GM23248 (cell line): Measurements from ENCODE around the gene TRERF1. TPM values are rescaled to one million over a fixed set of nuclear protein-coding genes. Genes with fewer than 3 reads are reported as not detected.

Experiments
- DNase-seq: peaks from one replicate; pipeline ENCODE4 v3.0.0-alpha.2; 2015
- H2AFZ ChIP-seq: fragments of 200-600 bp; sonication (generic); 2 replicates; pipeline ENCODE4 v1.6.1; 2016; ENCODE audit warnings: antibody characterized with exemption
- H3F3A ChIP-seq: fragments of 200-600 bp; sonication (generic); 2 replicates; pipeline ENCODE4 v1.6.1; 2016; ENCODE audit warnings: mild to moderate bottlenecking, antibody characterized with exemption, mixed run types; ENCODE audit not compliant: insufficient read depth
- H3K27ac ChIP-seq: fragments of 200-600 bp; sonication (generic); 2 replicates; pipeline ENCODE4 v1.5.1; 2016; ENCODE audit warnings: mild to moderate bottlenecking
- H3K27me3 ChIP-seq: fragments of 200-600 bp; sonication (generic); replicated peaks from 2 replicates; pipeline ENCODE4 v1.6.1; 2016; ENCODE audit warnings: mild to moderate bottlenecking; ENCODE audit not compliant: insufficient read depth
- H3K36me3 ChIP-seq: fragments of 200-600 bp; sonication (generic); 2 replicates; pipeline ENCODE4 v1.6.1; 2016; ENCODE audit warnings: low read depth, mild to moderate bottlenecking
- H3K4me1 ChIP-seq: fragments of 200-600 bp; sonication (generic); 2 replicates; pipeline ENCODE4 v1.6.1; 2016; ENCODE audit warnings: mild to moderate bottlenecking; ENCODE audit not compliant: insufficient read depth
- H3K4me2 ChIP-seq: fragments of 200-600 bp; sonication (generic); one replicate; pipeline ENCODE4 v1.6.1; 2016; ENCODE audit warnings: mild to moderate bottlenecking; ENCODE audit not compliant: unreplicated experiment
- H3K4me3 ChIP-seq: fragments of 200-600 bp; sonication (generic); 2 replicates; pipeline ENCODE4 v1.5.1; 2016; ENCODE audit warnings: mild to moderate bottlenecking
- H3K79me2 ChIP-seq: fragments of 200-600 bp; sonication (generic); 2 replicates; pipeline ENCODE4 v1.6.1; 2016; ENCODE audit warnings: mild to moderate bottlenecking; ENCODE audit not compliant: insufficient read depth
- H3K9ac ChIP-seq: fragments of 200-600 bp; sonication (generic); 2 replicates; pipeline ENCODE4 v1.6.1; 2016; ENCODE audit warnings: mild to moderate bottlenecking
- H3K9me2 ChIP-seq: fragments of 200-600 bp; sonication (generic); 2 replicates; pipeline ENCODE4 v1.6.1; 2016; ENCODE audit warnings: mixed run types, mild to moderate bottlenecking, moderate library complexity; ENCODE audit not compliant: insufficient read depth
- H3K9me3 ChIP-seq: fragments of 200-600 bp; sonication (generic); one replicate; pipeline ENCODE4 v1.6.1; 2017; ENCODE audit warnings: low read depth
- H4K20me1 ChIP-seq: fragments of 200-600 bp; sonication (generic); 2 replicates; pipeline ENCODE4 v1.6.0; 2016; ENCODE audit not compliant: insufficient read depth
- EZH2 ChIP-seq: fragments of 200-600 bp; sonication (generic); IDR thresholded peaks from 2 replicates; pipeline ENCODE4 v1.6.1; 2018; ENCODE audit warnings: antibody characterized with exemption, mild to moderate bottlenecking; ENCODE audit not compliant: insufficient read depth, poor library complexity, severe bottlenecking
- EZH2phosphoT487 ChIP-seq: fragments of 200-600 bp; sonication (generic); IDR thresholded peaks from 2 replicates; pipeline ENCODE4 v1.6.1; 2018; ENCODE audit warnings: antibody characterized with exemption, moderate library complexity, mild to moderate bottlenecking, low read depth; ENCODE audit not compliant: insufficient read depth
- WGBS, 2 experiments: methylation state at CpG; one replicate each; pipeline ENCODE4 v1.1.6; 2015 to 2017; ENCODE audit warnings: low lambda C conversion rate in 2 of 2, low coverage in 1 of 2; ENCODE audit errors: missing lambda C conversion rate in 2 of 2; 5-methylcytosine and 5-hydroxymethylcytosine counted together
- in situ Hi-C: fragments of 300-500 bp; cut with MboI; formaldehyde crosslinking; loops from 2 replicates; pipeline ENCODE4 v1.15.0; 2020
- polyA plus RNA-seq: library from polyadenylated mRNA; unstranded; fragments of >200 nt; fragmentation: Nextera tagmentation; extraction: Ambion mirVana; gene quantifications from 2 replicates; pipeline ENCODE4 v1.2.1, GENCODE V29; 2016
- total RNA-seq: library from RNA; depleted of rRNA; stranded (reverse); fragments of >200 nt; shearing (Covaris generic); gene quantifications from 2 replicates; pipeline ENCODE4 v1.2.3, GENCODE V29; 2014

The TRERF1 gene
- total and polyA plus RNA-seq, 2 experiments from 2014 or later: 2.7 to 3.1 TPM

DNA sequence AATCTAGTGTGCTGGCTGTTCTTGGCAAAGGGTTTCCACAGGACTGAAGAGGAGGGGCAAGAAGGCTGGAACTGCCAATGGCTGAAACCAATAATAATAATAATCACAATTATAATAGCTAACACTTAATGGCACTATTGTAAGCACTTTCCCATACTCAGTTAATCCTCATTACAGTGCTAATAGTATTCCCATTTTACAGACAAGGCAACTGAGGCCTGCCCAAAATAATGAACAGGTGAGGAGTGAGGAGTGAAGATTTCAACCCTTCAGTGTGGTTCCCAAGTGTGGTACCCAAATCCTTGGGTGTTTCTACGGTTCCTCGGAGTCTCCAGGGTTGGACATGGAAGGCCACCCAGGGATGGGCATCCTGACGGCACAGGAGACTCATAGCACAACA is 69.9 kb downstream of the TRERF1 start:
- in situ Hi-C loops: no loop called here
- Histone ChIP-seq H3K9ac (no peak overlapping the region), H3K4me2 (no peak overlapping the region), H3K9me3 (no peaks in the 10 kb centered on the region), H3K4me1 (no peaks in the 10 kb centered on the region), H4K20me1 (no peaks in the 10 kb centered on the region), H3K27me3 (no peaks in the 10 kb centered on the region), H3K9me2 (no peaks in the 10 kb centered on the region), H2AFZ (no peak overlapping the region), H3K4me3 (no peak overlapping the region), H3K36me3 (no peaks in the 10 kb centered on the region), H3K79me2 (peaks cover 30% of the 10 kb centered on the region), H3K27ac (no peak overlapping the region), H3F3A (no peaks in the 10 kb centered on the region)
- TF ChIP-seq EZH2 (no peak), EZH2phosphoT487 (no peak)
- WGBS, 2 experiments: 96 to 97% methylated on average over 3 of the region's 3 CpGs
- no peak for DNase-seq

DNA sequence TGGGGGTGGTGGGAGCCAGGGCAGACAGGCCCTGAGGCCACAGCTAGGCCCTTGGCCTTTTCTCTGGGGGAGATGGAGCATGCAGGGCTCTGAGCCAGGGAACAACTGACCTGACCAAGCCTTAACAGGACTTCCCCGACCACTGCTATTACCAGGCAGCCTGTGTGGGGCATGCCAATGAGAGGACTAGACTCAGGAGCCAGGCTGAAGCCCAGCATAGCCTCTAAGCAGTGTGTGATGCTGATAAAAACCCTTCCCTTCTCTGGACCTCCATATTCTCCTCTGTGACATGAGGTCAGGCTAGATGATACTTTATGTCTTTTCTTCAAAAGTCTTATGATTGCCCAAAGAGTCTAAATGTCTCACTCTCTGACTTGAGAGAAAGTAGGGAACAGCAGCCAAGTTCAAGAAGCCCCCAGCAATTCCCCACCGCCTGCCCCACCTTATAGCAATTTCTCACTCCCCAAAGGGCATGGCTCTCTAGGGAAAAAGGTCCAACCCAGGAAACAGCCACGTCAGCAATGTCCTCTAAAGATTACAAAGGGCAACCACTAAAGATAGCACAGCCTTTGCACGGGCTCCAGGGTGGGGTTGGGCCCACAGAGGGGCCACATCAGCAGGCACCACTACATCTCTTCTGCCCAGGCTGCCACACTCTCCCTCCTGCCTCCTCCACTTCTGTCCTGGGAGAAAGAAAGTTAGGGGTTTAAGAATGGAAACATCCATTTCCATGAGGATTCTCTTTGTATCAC is 71.3 kb downstream of the TRERF1 start:
- Histone ChIP-seq H3K27me3 (no peaks in the 10 kb centered on the region), H3K9me3 (no peaks in the 10 kb centered on the region), H3K4me1 (no peaks in the 10 kb centered on the region), H3K79me2 (peaks cover 18% of the 10 kb centered on the region; the same call in 1 of the 2 replicates), H3K9ac (no peak overlapping the region), H3K27ac (no peak overlapping the region), H3K4me3 (no peak overlapping the region), H3F3A (no peaks in the 10 kb centered on the region), H2AFZ (no peak overlapping the region), H3K36me3 (no peaks in the 10 kb centered on the region), H4K20me1 (no peaks in the 10 kb centered on the region), H3K4me2 (no peak overlapping the region), H3K9me2 (no peaks in the 10 kb centered on the region)
- WGBS, 2 experiments: 71 to 79% methylated on average over 4 of the region's 4 CpGs
- TF ChIP-seq EZH2 (no peak), EZH2phosphoT487 (no peak)
- DNase-seq: no peak
- in situ Hi-C loops: no loop called here

DNA sequence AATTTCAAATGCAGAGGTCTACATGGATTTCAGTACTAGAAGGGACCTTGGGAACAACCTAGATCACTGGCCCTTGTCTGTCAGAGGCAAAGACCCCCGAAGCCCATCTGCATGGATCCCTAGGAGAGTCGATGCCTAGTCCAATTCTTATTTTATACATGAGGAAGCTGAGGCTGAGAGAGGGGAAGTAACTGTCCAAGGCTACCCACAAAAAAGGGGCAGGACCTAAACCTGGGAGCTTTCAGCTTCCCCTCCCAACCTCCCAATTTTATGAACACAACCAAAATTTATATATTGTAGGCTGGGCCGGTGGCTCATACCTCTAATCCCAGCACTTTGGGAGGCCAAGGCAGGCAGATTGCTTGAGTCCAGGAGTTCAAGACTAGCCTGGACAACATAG is 73.2 kb downstream of the TRERF1 start:
- no peak overlapping the region for H3K4me2 ChIP-seq
- H3K4me3 ChIP-seq: no peak overlapping the region
- DNase-seq: no peak
- in situ Hi-C loops: no loop called here
- no peaks in the 10 kb centered on the region for H3K9me3 ChIP-seq
- no peaks in the 10 kb centered on the region for H3K9me2 ChIP-seq
- no peak for TF ChIP-seq EZH2phosphoT487
- no peak for TF ChIP-seq EZH2
- no peaks in the 10 kb centered on the region; the same call in 1 of the 2 replicates for H4K20me1 ChIP-seq
- no peak overlapping the region for H3K27ac ChIP-seq
- peaks cover 13% of the 10 kb centered on the region for H3K79me2 ChIP-seq
- H3K9ac ChIP-seq: no peak overlapping the region
- WGBS, 2 experiments: 96 to 99% methylated on average over 3 of the region's 3 CpGs
- H3K36me3 ChIP-seq: no peaks in the 10 kb centered on the region
- no peaks in the 10 kb centered on the region for H3F3A ChIP-seq
- H3K4me1 ChIP-seq: no peaks in the 10 kb centered on the region
- no peaks in the 10 kb centered on the region for H3K27me3 ChIP-seq
- no peak overlapping the region for H2AFZ ChIP-seq

DNA sequence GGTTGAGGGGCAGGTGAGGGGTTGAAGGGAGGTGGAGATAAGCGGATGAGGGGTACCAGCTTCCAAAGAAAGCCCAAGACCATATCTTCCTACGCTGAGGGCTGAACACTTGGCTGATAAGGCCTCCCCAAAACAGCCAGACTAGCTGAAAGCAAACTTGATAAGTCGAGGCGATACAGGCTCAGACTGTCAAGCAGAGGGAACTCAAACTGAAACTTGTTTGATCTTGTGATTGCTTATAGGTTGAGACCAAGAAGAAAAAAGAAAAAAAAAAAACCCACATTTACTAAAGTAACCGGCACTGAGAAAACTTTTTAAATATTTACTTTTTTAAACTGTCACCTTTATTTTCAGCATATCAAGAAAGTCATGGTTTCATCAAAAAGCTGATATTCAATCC is 73.6 kb downstream of the TRERF1 start:
- Histone ChIP-seq H3K27ac (no peak overlapping the region), H3K4me2 (no peak overlapping the region), H4K20me1 (no peaks in the 10 kb centered on the region; the same call in 1 of the 2 replicates), H3K9ac (no peak overlapping the region), H3K4me1 (no peaks in the 10 kb centered on the region), H3K36me3 (no peaks in the 10 kb centered on the region), H3K9me2 (no peaks in the 10 kb centered on the region), H3K4me3 (no peak overlapping the region), H3K79me2 (peaks cover 14% of the 10 kb centered on the region), H3K9me3 (no peaks in the 10 kb centered on the region), H3K27me3 (no peaks in the 10 kb centered on the region), H2AFZ (no peak overlapping the region), H3F3A (no peaks in the 10 kb centered on the region)
- no peak for DNase-seq
- in situ Hi-C loops: no loop called here
- 96 to 100% methylated on average over 5 of the region's 5 CpGs for WGBS, 2 experiments
- TF ChIP-seq EZH2 (no peak), EZH2phosphoT487 (no peak)
